ENCODE results near the gene SAYSD1. TPM values are rescaled to one million over a fixed set of nuclear protein-coding genes. Genes with fewer than 3 reads are reported as not detected.

Gene SAYSD1
- 10.9 and 12.2 TPM in 2 replicates for total RNA-seq (2014; rRNA removed)
- percentile 64 among the genes with signal in this experiment for Bru-seq, nascent RNA
- BruChase-seq, experiment 1, labeled RNA remaining after a 6-hour chase: percentile 82 among the genes with signal in this experiment
- BruChase-seq, experiment 2, labeled RNA remaining after a 2-hour chase: percentile 77 among the genes with signal in this experiment
- long read RNA-seq, transcript SAYSD1-201 (2 exons, 2,020 nt): major isoform, 15 of 25 reads
- long read RNA-seq, partial matches to known transcripts: 1 of 25 reads
- long read RNA-seq, other reads (novel, unspliced or antisense): 8 of 25 reads

GRCh38 chr6:39114704-39115599 lies at the start of gene SAYSD1:
Gene SAYSD1, minus strand, starts transcription at chr6:39115186. Its CDS starts 97 bp downstream, at chr6:39115089.
- POLR2A ChIA-PET (ENCODE audit: unreplicated experiment): no interaction called here
- H3F3A ChIP-seq (ENCODE audit: low read length, unreplicated experiment): no peaks in the 10 kb centered on the region

GRCh38 chr6:39157511-39157910 lies 42.5 kb upstream of the SAYSD1 start:
- no TSS peak for BruUV-seq (replicated peaks)
- H3K9me3 ChIP-seq (ENCODE audit: low read length): no peaks in the 10 kb centered on the region
- no peak overlapping the region for H3K4me3 ChIP-seq (ENCODE audit: low read length)
- ATAC-seq (no peak), DNase-seq (no peak)
- intact Hi-C loops (cut with micrococcal nuclease): no loop called here
- no peak overlapping the region for H3K9ac ChIP-seq (ENCODE audit: low read length)
- peaks cover 12% of the 10 kb centered on the region; the same call in 1 of the 2 replicates for H3K27me3 ChIP-seq (ENCODE audit: low read length)
- H3K27ac ChIP-seq (ENCODE audit: low read length): no peak overlapping the region
- ChIA-PET POLR2A (ENCODE audit: unreplicated experiment) (no interaction called here), CTCF (no interaction called here)
- H3K36me3 ChIP-seq (ENCODE audit: low read depth, low read length): no peaks in the 10 kb centered on the region
- no peak for TF ChIP-seq CTCF (conservative IDR thresholded peaks at IDR 0.05; ENCODE audit: low read depth, low read length)
- TF ChIP-seq EZH2phosphoT487 (IDR thresholded peaks at IDR 0.05; ENCODE audit: borderline replicate concordance, low read length): no peak
- TF ChIP-seq EZH2 (IDR thresholded peaks at IDR 0.05; ENCODE audit: low read length, unreplicated experiment): no peak
- H3K9me2 ChIP-seq (replicated peaks; ENCODE audit: low read length): no peaks in the 10 kb centered on the region
- no peak overlapping the region for H2AFZ ChIP-seq (ENCODE audit: low read length)
- no peak overlapping the region for H3K4me2 ChIP-seq (ENCODE audit: low read length)
- no peaks in the 10 kb centered on the region for H4K20me1 ChIP-seq (ENCODE audit: low read length)
- H3K79me2 ChIP-seq (ENCODE audit: low read length): no peaks in the 10 kb centered on the region
- H3K4me1 ChIP-seq (ENCODE audit: insufficient read depth, low read length): no peaks in the 10 kb centered on the region
- no peaks in the 10 kb centered on the region for H3F3A ChIP-seq (ENCODE audit: low read length, unreplicated experiment)

More at GRCh38 chr6:39114704-39115599, at the start of gene SAYSD1:
- H4K20me1 ChIP-seq (ENCODE audit: low read length): no peaks in the 10 kb centered on the region
- CTCF ChIA-PET: no interaction called here
- TSS peak; percentile 79 for BruUV-seq (replicated peaks)
- peak within 1 kb of the TSS; percentile 99 for H2AFZ ChIP-seq (ENCODE audit: low read length)
- intact Hi-C loops (cut with micrococcal nuclease): no loop called here
- peak within 1 kb of the TSS; percentile 58 for H3K27ac ChIP-seq (ENCODE audit: low read length)
- H3K36me3 ChIP-seq (ENCODE audit: low read depth, low read length): no peaks in the 10 kb centered on the region
- no peaks in the 10 kb centered on the region for H3K79me2 ChIP-seq (ENCODE audit: low read length)
- peak; percentile 94 for ATAC-seq
- peak; percentile 51; the same call in 1 of the 2 replicates for TF ChIP-seq EZH2phosphoT487 (IDR thresholded peaks at IDR 0.05; ENCODE audit: borderline replicate concordance, low read length)
- no peak for TF ChIP-seq EZH2 (IDR thresholded peaks at IDR 0.05; ENCODE audit: low read length, unreplicated experiment)
- H3K9me2 ChIP-seq (replicated peaks; ENCODE audit: low read length): no peaks in the 10 kb centered on the region
- peak; percentile 95 for DNase-seq
- peak within 1 kb of the TSS; percentile 81 for H3K4me3 ChIP-seq (ENCODE audit: low read length)
- peaks cover 10% of the 10 kb centered on the region; the same call in 1 of the 2 replicates for H3K27me3 ChIP-seq (ENCODE audit: low read length)
- H3K4me1 ChIP-seq (ENCODE audit: insufficient read depth, low read length): peaks cover 9% of the 10 kb centered on the region; the same call in 1 of the 2 replicates
- H3K4me2 ChIP-seq (ENCODE audit: low read length): peak within 1 kb of the TSS; percentile 89
- H3K9me3 ChIP-seq (ENCODE audit: low read length): no peaks in the 10 kb centered on the region
- H3K9ac ChIP-seq (ENCODE audit: low read length): peak within 1 kb of the TSS; percentile 79

GRCh38 chr6:39156801-39157200 lies 41.8 kb upstream of the SAYSD1 start:
- no peaks in the 10 kb centered on the region for H3K4me1 ChIP-seq (ENCODE audit: insufficient read depth, low read length)
- H3K9me2 ChIP-seq (replicated peaks; ENCODE audit: low read length): no peaks in the 10 kb centered on the region
- no peak overlapping the region for H3K4me2 ChIP-seq (ENCODE audit: low read length)
- no TSS peak for BruUV-seq (replicated peaks)
- TF ChIP-seq EZH2 (IDR thresholded peaks at IDR 0.05; ENCODE audit: low read length, unreplicated experiment): no peak
- no peak for TF ChIP-seq EZH2phosphoT487 (IDR thresholded peaks at IDR 0.05; ENCODE audit: borderline replicate concordance, low read length)
- TF ChIP-seq CTCF (conservative IDR thresholded peaks at IDR 0.05; ENCODE audit: low read depth, low read length): no peak
- CTCF ChIA-PET: no interaction called here
- ATAC-seq: no peak
- no peaks in the 10 kb centered on the region for H3K9me3 ChIP-seq (ENCODE audit: low read length)
- no peak for DNase-seq
- H3K79me2 ChIP-seq (ENCODE audit: low read length): no peaks in the 10 kb centered on the region
- peaks cover 18% of the 10 kb centered on the region for H3K27me3 ChIP-seq (ENCODE audit: low read length)
- no peaks in the 10 kb centered on the region for H3K36me3 ChIP-seq (ENCODE audit: low read depth, low read length)
- H3K9ac ChIP-seq (ENCODE audit: low read length): no peak overlapping the region
- no peaks in the 10 kb centered on the region for H3F3A ChIP-seq (ENCODE audit: low read length, unreplicated experiment)
- no peak overlapping the region for H3K27ac ChIP-seq (ENCODE audit: low read length)
- intact Hi-C loops (cut with micrococcal nuclease): no loop called here
- no peak overlapping the region for H3K4me3 ChIP-seq (ENCODE audit: low read length)
- no peak overlapping the region for H2AFZ ChIP-seq (ENCODE audit: low read length)
- POLR2A ChIA-PET (ENCODE audit: unreplicated experiment): no interaction called here
- no peaks in the 10 kb centered on the region for H4K20me1 ChIP-seq (ENCODE audit: low read length)
